ENCODE results near the gene ZNF281. TPM values are rescaled to one million over a fixed set of nuclear protein-coding genes. Genes with fewer than 3 reads are reported as not detected.

ZNF281 gene
- total RNA-seq, 1 experiment from 2014 or later, result 47.7 TPM

GRCh38 chr1:200373811-200374231, 36.0 kb downstream of the ZNF281 start:
- no peak for TF ChIP-seq PRDM15 (CRISPR knock-in tag; IDR thresholded peaks at IDR 0.05)
- TF ChIP-seq TEAD1 (CRISPR knock-in tag; IDR thresholded peaks at IDR 0.05), result no peak
- TF ChIP-seq GABPB1 (CRISPR knock-in tag; IDR thresholded peaks at IDR 0.05), result no peak
- TF ChIP-seq GRHL2 (CRISPR knock-in tag; IDR thresholded peaks at IDR 0.05; ENCODE audit: insufficient replicate concordance, severe bottlenecking), result no peak
- no peak for TF ChIP-seq AR (CRISPR knock-in tag; IDR thresholded peaks at IDR 0.05)
- TF ChIP-seq ZNF263 (CRISPR knock-in tag; IDR thresholded peaks at IDR 0.05; ENCODE audit: low read depth), result no peak
- ChIA-PET CTCF (interaction anchor here (0.5 to 3.8 kb wide), 4 partner anchors 8 to 476 kb away, joined by 3 to 16 read pairs (median 6); no protein-coding TSS in a partner anchor), POLR2A (interaction anchor here (2.3 kb wide), 1 partner anchor 9 kb away, joined by 11 read pairs; no protein-coding TSS in a partner anchor)
- ATAC-seq (peak; percentile 83), DNase-seq (ENCODE audit: low spot score) (no peak)
- H3K4me1 Mint-ChIP-seq, result peaks cover 81% of the 10 kb centered on the region
- H3K27ac Mint-ChIP-seq, result peak overlapping the region; percentile 95
- H3K27me3 Mint-ChIP-seq (ENCODE audit: low read depth), result peaks cover 2% of the 10 kb centered on the region; the same call in 1 of the 2 replicates
- H3K4me3 Mint-ChIP-seq, result peak overlapping the region; percentile 71
- peaks cover 6% of the 10 kb centered on the region; the same call in 1 of the 2 replicates for H3K9me3 Mint-ChIP-seq
- peaks cover 6% of the 10 kb centered on the region for H3K36me3 Mint-ChIP-seq

GRCh38 chr1:200372885-200373181, 37.0 kb downstream of the ZNF281 start:
- ATAC-seq (no peak), DNase-seq (ENCODE audit: low spot score) (no peak)
- Mint-ChIP-seq H3K4me3 (peak overlapping the region; percentile 6; the same call in 1 of the 2 replicates), H3K36me3 (peaks cover 14% of the 10 kb centered on the region), H3K27me3 (ENCODE audit: low read depth) (peaks cover 3% of the 10 kb centered on the region; the same call in 1 of the 2 replicates), H3K27ac (0 out of 2 replicates have a peak overlapping the region, but pooled peaks have one; percentile 3), H3K9me3 (peaks cover 6% of the 10 kb centered on the region; the same call in 1 of the 2 replicates), H3K4me1 (peaks cover 84% of the 10 kb centered on the region)
- CTCF ChIA-PET, result interaction anchor here (1.0 to 3.8 kb wide), 3 partner anchors 9 to 418 kb away, joined by 3 to 16 read pairs (median 4); no protein-coding TSS in a partner anchor
- POLR2A ChIA-PET, result interaction anchor here (0.5 to 2.3 kb wide), 2 partner anchors 8 to 34 kb away, joined by 3 to 11 read pairs; no protein-coding TSS in a partner anchor
- no peak for TF ChIP-seq GTF2I (CRISPR knock-in tag; conservative IDR thresholded peaks at IDR 0.05)
- TF ChIP-seq GABPB1 (CRISPR knock-in tag; IDR thresholded peaks at IDR 0.05), result no peak
- TF ChIP-seq ELF4 (CRISPR knock-in tag; IDR thresholded peaks at IDR 0.05; ENCODE audit: low read depth), result no peak
- no peak for TF ChIP-seq MLX (CRISPR knock-in tag; IDR thresholded peaks at IDR 0.05)

- DNase-seq (ENCODE audit: low spot score), result no peak
- Mint-ChIP-seq H3K4me3 (peak overlapping the region; percentile 8; the same call in 1 of the 2 replicates), H3K4me1 (peaks cover 85% of the 10 kb centered on the region), H3K27me3 (ENCODE audit: low read depth) (peaks cover 3% of the 10 kb centered on the region; the same call in 1 of the 2 replicates), H3K27ac (peak overlapping the region; percentile 86), H3K36me3 (peaks cover 18% of the 10 kb centered on the region), H3K9me3 (peaks cover 6% of the 10 kb centered on the region; the same call in 1 of the 2 replicates)
- CTCF ChIA-PET, result interaction anchor here (1.0 to 3.8 kb wide), 3 partner anchors 9 to 418 kb away, joined by 3 to 16 read pairs (median 4); no protein-coding TSS in a partner anchor
- peak; percentile 35 for ATAC-seq
- POLR2A ChIA-PET, result interaction anchor here (0.5 to 0.7 kb wide), 2 partner anchors 34 to 1530 kb away, joined by 3 read pairs; no protein-coding TSS in a partner anchor
- TF ChIP-seq GABPB1 (CRISPR knock-in tag; IDR thresholded peaks at IDR 0.05) (peak; percentile 84), ZNF671 (CRISPR knock-in tag; IDR thresholded peaks at IDR 0.05) (no peak), ZBTB21 (CRISPR knock-in tag; IDR thresholded peaks at IDR 0.05; ENCODE audit: borderline replicate concordance) (no peak), JAZF1 (CRISPR knock-in tag; IDR thresholded peaks at IDR 0.05) (no peak), USF2 (CRISPR knock-in tag; IDR thresholded peaks at IDR 0.05) (no peak), FOXJ3 (CRISPR knock-in tag; IDR thresholded peaks at IDR 0.05; ENCODE audit: borderline replicate concordance) (no peak), FOXP4 (CRISPR knock-in tag; IDR thresholded peaks at IDR 0.05) (no peak), PREB (CRISPR knock-in tag; IDR thresholded peaks at IDR 0.05; ENCODE audit: borderline replicate concordance) (no peak), SOX15 (CRISPR knock-in tag; IDR thresholded peaks at IDR 0.05) (no peak), GTF2I (CRISPR knock-in tag; conservative IDR thresholded peaks at IDR 0.05) (peak; percentile 56; the same call in 1 of the 2 replicates)
Measured at GRCh38 chr1:200372095-200372884, 37.5 kb downstream of the ZNF281 start.
